Activated effector memory CD4-positive, alpha-beta T cell treated with anti-CD3 and anti-CD28 coated beads, Interleukin-2, amount 50 U/mL, for 16 hours (primary cell): Measurements from ENCODE around the gene DIP2A.
"Not testable (repeated sequence)": the region's sequence is repeated elsewhere in the genome, so short reads cannot be mapped to it uniquely, and the experiment has no call there.

Source experiments
- DNase-seq: peaks from one replicate; pipeline ENCODE4 v3.0.0-alpha.2; 2020

DIP2A gene

GRCh38 chr21:46454142-46454541 lies 4.5 kb upstream of the DIP2A start:
- no peak for DNase-seq

- no peak for DNase-seq
Observed at GRCh38 chr21:46454634-46455390, 3.9 kb upstream of the DIP2A start.

- no peak for DNase-seq
Observed at GRCh38 chr21:46455575-46456385, 2.9 kb upstream of the DIP2A start.

DNA sequence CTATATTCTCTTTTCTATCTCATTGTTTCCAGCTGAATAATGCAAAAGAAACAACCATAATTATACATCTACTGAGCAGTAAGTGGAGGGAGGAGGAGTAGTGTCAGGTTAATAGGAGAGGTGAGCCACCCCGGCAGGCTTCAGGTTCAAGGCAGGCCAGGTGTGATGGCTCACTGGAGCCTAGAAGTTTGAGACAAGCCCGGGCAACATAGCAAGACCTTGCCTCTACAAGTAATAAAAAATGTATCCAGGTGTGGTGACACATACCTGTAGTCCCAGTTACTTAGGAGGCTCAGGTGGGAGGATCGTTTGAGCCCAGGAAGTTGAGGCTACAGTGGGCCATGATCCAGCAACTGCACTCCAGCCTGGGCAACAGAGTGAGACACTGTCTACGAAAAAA lies 1.9 kb upstream of the DIP2A start:
- no peak for DNase-seq

- DNase-seq: peak; percentile 78
Observed at GRCh38 chr21:46457801-46458314, 833 bp upstream of the DIP2A start.

GRCh38 chr21:46459024-46459355 lies 299 bp downstream of the DIP2A start:
- DNase-seq: no peak

DNA sequence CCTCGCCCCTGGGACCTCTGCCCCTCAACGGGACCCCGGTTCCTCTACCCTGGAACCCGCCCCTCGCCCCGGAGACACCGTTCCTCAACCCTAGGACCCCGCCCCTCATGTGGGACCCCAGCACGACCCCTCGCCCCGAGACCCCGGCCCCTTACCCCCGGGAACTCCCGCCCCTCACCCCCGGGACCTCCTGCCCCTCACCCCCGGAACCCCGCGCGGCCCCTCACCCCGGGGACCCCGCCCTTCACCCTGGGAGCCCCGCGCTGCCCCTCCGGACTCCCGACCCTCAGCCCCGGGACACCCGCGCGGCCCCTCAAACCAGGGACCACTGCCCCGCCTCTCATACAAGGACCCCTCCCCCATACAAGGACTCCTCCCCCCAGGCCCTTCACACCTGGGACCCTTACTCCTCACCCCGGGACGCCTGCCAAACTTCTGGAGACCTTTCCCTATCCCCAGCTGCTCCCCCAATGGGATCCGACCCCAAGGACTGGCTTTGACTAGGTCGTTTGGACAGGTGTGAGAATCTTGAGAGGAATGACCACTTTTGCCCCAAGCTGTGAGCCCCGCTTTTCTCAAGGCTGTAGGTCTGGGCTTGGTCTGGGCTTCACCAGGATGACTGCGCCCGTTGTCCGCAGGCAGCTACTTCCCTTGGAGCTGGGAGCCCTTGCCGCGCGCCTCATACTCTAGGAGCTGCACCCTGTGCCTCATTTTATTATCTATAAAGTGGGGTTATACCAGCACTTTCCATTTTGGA lies 843 bp downstream of the DIP2A start:
- peak; percentile 65 for DNase-seq

DNA sequence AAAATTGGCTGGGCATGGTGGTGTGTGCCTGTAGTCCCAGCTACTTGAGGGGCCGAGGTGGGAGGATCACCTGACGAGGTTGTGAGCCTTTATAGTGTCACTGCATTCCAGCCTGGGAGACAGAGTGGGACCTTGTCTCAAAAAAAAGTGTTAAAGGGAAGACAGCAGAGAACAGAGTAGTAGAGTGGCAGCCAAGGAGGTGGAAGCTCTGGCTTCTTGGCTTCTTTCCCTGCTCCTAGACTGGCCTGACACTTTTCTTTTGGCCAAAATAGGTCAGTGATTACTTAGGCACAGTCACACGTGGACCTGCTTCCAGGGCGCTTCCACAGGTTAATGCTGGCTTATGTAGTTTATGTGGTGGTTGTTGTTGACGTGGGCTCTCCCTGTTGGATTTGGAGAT lies 3.2 kb downstream of the DIP2A start:
- DNase-seq: no peak

DNA sequence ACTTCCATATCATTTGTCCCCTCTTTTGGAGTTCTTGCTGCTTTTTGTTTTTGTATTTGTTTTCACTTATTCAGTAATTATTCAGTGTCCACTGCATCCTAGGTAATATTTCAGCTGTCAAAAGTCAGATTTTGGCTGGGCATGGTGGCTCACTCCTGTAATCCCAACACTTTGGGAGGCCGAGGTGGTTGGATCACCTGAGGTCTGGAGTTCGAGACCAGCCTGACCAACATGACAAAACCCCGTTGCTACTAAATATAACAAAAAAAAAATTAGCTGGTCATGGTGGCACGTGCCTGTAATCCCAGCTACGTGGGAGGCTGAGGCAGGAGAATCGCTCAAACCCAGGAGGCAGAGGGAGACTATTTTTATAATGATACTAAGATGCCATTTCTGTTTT lies 6.5 kb downstream of the DIP2A start:
- not testable (repeated sequence) for DNase-seq

- no peak for DNase-seq
Observed at GRCh38 chr21:46465651-46466050, 7.0 kb downstream of the DIP2A start.

- no peak for DNase-seq
Observed at GRCh38 chr21:46468108-46468774, 9.6 kb downstream of the DIP2A start.

GRCh38 chr21:46469275-46469674 lies 10.6 kb downstream of the DIP2A start:
- DNase-seq: no peak

DNA sequence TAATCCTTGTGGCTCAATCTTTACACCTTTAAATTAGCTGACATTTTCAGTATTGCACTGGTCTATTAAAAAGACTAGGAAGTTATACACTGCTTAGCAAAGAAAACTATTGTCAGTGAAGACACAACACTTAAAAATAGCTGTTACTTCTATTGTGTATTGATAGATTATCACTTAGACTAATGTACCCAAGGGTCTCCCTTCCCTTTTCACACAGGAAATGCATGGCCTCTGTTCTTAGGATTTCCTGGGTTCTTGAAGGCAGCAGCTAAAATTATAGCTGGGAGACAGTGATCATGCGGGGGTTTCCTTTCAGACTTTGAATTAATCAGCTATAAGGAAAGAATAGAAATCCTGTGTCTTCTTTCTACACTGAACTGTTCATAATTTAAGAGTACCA lies 12.8 kb downstream of the DIP2A start:
- no peak for DNase-seq

DNA sequence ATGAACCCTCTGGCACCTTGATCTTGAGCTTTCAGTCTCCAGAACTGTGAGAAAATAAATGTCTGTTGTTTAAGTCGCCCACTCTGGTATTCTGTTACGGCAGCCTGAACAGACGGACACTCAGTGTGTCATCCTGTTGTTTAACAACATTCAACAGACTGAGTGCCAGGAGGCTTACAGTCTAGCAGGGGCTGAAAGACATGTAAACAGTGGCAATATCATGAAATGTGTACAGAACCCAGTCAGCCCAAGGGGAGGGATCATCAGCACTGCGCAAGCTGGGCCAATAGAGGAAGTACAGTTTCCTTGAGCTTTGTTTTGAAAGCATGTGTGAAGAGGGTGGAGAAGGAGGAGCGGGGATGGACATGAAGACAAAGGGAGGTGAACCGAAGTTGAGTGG lies 13.6 kb downstream of the DIP2A start:
- no peak for DNase-seq

- no peak for DNase-seq
Observed at GRCh38 chr21:46474382-46474781, 15.7 kb downstream of the DIP2A start.

- DNase-seq: no peak
Observed at GRCh38 chr21:46475296-46475695, 16.6 kb downstream of the DIP2A start.

- DNase-seq: no peak
Observed at GRCh38 chr21:46477765-46478164, 19.1 kb downstream of the DIP2A start.

- DNase-seq: no peak
Observed at GRCh38 chr21:46478910-46479309, 20.2 kb downstream of the DIP2A start.

DNA sequence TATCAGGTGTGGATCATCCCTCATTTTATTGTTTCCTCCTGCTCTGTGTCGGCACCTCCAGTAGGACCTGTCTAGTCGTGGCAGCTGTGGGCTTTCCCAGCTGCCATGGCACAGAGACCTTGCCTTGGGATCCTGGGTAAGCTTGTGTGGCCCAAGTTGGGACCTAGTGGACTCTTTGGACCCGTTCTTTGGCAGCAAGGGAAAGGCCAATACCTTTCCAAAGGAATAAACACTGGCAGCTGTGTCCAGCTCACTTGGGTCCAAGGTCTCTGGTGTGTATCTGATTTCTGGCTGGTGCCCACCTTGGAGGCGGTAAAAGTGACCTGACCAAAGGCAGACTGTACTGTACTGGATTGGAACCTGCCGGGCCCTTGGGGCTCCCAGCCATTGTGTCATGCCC lies 21.8 kb downstream of the DIP2A start:
- no peak for DNase-seq

DNA sequence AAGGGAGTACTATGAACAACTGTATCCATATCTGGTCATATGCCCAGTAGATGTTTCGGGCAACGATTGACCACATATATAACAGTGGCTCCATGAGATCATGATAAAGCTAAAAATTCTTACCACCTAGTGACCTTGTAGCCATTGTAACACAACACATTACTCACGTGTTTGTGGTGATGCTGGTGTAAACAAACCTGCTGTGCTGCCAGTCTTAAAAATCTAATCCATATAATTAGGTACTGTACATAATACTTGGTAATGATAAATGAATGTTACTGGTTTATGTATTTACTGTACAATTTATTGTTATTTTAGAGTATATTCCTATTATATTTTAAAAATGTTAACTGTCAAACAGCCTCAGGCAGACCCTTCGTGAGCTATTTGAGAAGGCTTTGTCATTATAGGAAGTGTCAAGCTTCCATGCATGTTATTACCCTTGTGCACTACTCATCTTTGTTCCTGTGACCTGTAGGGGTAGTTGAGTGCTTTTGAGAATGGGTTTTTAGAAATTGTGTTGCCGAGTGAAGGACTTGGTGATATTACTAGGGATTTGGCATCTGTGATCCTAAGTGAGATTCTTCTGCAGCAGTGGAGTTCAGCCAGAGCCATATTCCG lies 23.6 kb downstream of the DIP2A start:
- DNase-seq: no peak

DNA sequence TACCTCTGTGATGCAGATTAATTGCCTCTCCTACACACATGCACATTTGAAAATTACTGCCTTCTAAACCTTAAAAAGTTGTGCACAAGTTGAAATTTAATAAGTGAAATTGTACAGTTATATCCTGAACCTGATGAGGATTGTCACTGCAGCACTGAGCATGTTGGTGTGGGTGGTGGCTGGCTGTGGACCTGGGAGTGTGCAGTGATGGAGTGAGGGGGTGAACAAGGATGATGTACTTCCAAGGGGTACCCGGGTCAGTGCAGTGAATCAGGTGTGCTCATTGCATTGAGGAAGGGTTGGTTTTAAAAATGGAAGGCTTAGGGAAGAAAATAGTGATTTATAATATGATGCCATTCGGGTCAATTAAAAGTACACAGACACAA lies 24.1 kb downstream of the DIP2A start:
- DNase-seq: no peak
